Measurements from ENCODE around the gene NAA80.

- TF ChIP-seq CTCF (conservative IDR thresholded peaks at IDR 0.05): no peak
- TF ChIP-seq EZH2 (IDR thresholded peaks at IDR 0.05; ENCODE audit: low read depth): no peak
Measured at GRCh38 chr3:50325113-50325480, 25.9 kb upstream of the NAA80 start.

Measured in PC-9 (cell line).